IMR-90 (cell line): ENCODE data around the gene KLHL12. TPM values are rescaled to one million over a fixed set of nuclear protein-coding genes. Genes with fewer than 3 reads are reported as not detected.

ENCODE experiments used
- ATAC-seq: fragments of 200-7000 bp; cut with Tn5 transposase; 2 replicates; pipeline ENCODE4 v1.9.1; 2020; ENCODE audit warnings: low read depth, mild to moderate bottlenecking, moderate library complexity
- BruUV-seq: library from RNA; stranded (reverse); fragments of 400-500 nt; replicated peaks from 2 replicates; lab custom pipeline; 2021; lab: Mats Ljungman, UMichigan
- CTCF ChIA-PET: fragments of 300-600 bp; formaldehyde crosslinking; extraction: SDS; loops from one replicate; lab custom pipeline; 2021; ENCODE audit warnings: antibody characterized with exemption; lab: Yijun Ruan, JAX
- POLR2A ChIA-PET: fragments of 300-600 bp; sonication (Branson Sonifier 250); formaldehyde crosslinking; loops from one replicate; lab custom pipeline; 2022; ENCODE audit warnings: antibody characterized with exemption; ENCODE audit not compliant: unreplicated experiment; lab: Charles Lee
- DNase-seq: peaks from one replicate; pipeline ENCODE4 v3.0.0; 2013
- H2AFZ ChIP-seq: replicated peaks from 2 replicates; pipeline ENCODE3; 2013; ENCODE audit warnings: low read length, mild to moderate bottlenecking; ENCODE audit not compliant: poor library complexity
- H2AK5ac ChIP-seq: 2 replicates; pipeline ENCODE4 v1.6.1; 2013; ENCODE audit warnings: low read depth, low read length, inconsistent platforms
- H2AK9ac ChIP-seq: replicated peaks from 2 replicates; pipeline ENCODE3; 2013; ENCODE audit warnings: mild to moderate bottlenecking, low read depth, low read length, moderate library complexity; ENCODE audit not compliant: poor library complexity
- H2BK120ac ChIP-seq: 2 replicates; pipeline ENCODE4 v1.6.1; 2013; ENCODE audit warnings: low read depth, low read length, inconsistent platforms
- H2BK15ac ChIP-seq: 3 replicates; pipeline ENCODE4 v1.6.1; 2013; ENCODE audit warnings: low read depth, low read length, inconsistent platforms
- H2BK20ac ChIP-seq: 2 replicates; pipeline ENCODE4 v1.6.1; 2013; ENCODE audit warnings: low read depth, mild to moderate bottlenecking, inconsistent platforms, low read length, moderate library complexity
- H2BK5ac ChIP-seq: 2 replicates; pipeline ENCODE4 v1.6.1; 2013; ENCODE audit warnings: mild to moderate bottlenecking, low read depth, low read length, inconsistent platforms; ENCODE audit not compliant: poor library complexity, severe bottlenecking
- H3K14ac ChIP-seq: replicated peaks from 2 replicates; pipeline ENCODE4 v1.6.1; 2013; ENCODE audit warnings: low read depth, low read length, inconsistent platforms
- H3K18ac ChIP-seq: 2 replicates; pipeline ENCODE4 v1.6.1; 2013; ENCODE audit warnings: low read depth, low read length, control low read depth
- H3K23ac ChIP-seq: 2 replicates; pipeline ENCODE4 v1.6.1; 2013; ENCODE audit warnings: low read depth, low read length, inconsistent platforms
- H3K27ac ChIP-seq: 2 replicates; pipeline ENCODE4 v1.5.1; 2013; ENCODE audit warnings: mild to moderate bottlenecking, control low read depth, low read length; ENCODE audit not compliant: insufficient read depth
- H3K27me3 ChIP-seq: 2 replicates; pipeline ENCODE4 v1.6.1; 2013; ENCODE audit warnings: low read length; ENCODE audit not compliant: control insufficient read depth, insufficient read depth
- H3K36me3 ChIP-seq: 2 replicates; pipeline ENCODE4 v1.6.1; 2013; ENCODE audit warnings: low read length, mixed read lengths; ENCODE audit not compliant: control insufficient read depth, insufficient read depth
- H3K4ac ChIP-seq: 2 replicates; pipeline ENCODE4 v1.6.1; 2013; ENCODE audit warnings: low read depth, low read length, inconsistent platforms
- H3K4me1 ChIP-seq: 2 replicates; pipeline ENCODE4 v1.6.1; 2013; ENCODE audit warnings: low read length, mixed read lengths; ENCODE audit not compliant: control insufficient read depth, insufficient read depth
- H3K4me2 ChIP-seq: 2 replicates; pipeline ENCODE4 v1.6.1; 2013; ENCODE audit warnings: low read depth, mild to moderate bottlenecking, control low read depth, low read length, moderate library complexity
- H3K4me3 ChIP-seq: 2 replicates; pipeline ENCODE4 v1.5.1; 2013; ENCODE audit warnings: low read depth, mild to moderate bottlenecking, control low read depth, low read length, moderate library complexity; ENCODE audit not compliant: insufficient read depth
- H3K56ac ChIP-seq: 2 replicates; pipeline ENCODE4 v1.6.1; 2013; ENCODE audit warnings: low read length, inconsistent platforms; ENCODE audit not compliant: insufficient read depth; ENCODE audit errors: extremely low read depth
- H3K79me1 ChIP-seq, 2 experiments: 2 replicates each; pipeline ENCODE4 v1.6.1; 2013; ENCODE audit warnings: low read length in 2 of 2, inconsistent platforms in 1 of 2, low read depth in 1 of 2
- H3K9ac ChIP-seq: 2 replicates; pipeline ENCODE4 v1.6.1; 2013; ENCODE audit warnings: low read depth, low read length, control low read depth
- H3K9me1 ChIP-seq: 2 replicates; pipeline ENCODE4 v1.6.1; 2013; ENCODE audit warnings: low read length, inconsistent platforms; ENCODE audit not compliant: insufficient read depth
- H3K9me3 ChIP-seq: 2 replicates; pipeline ENCODE4 v1.6.1; 2013; ENCODE audit warnings: low read length; ENCODE audit not compliant: control insufficient read depth, insufficient read depth
- H4K20me1 ChIP-seq: 2 replicates; pipeline ENCODE4 v1.6.1; 2013; ENCODE audit warnings: low read length, inconsistent platforms; ENCODE audit not compliant: insufficient read depth
- H4K5ac ChIP-seq: 2 replicates; pipeline ENCODE4 v1.6.1; 2013; ENCODE audit warnings: mild to moderate bottlenecking, low read depth, low read length, control low read depth
- H4K8ac ChIP-seq, 2 experiments: 2 replicates each; pipeline ENCODE4 v1.6.1; 2013; ENCODE audit warnings: low read depth in 2 of 2, low read length in 2 of 2, control low read depth in 1 of 2, inconsistent platforms in 1 of 2
- H4K91ac ChIP-seq: 2 replicates; pipeline ENCODE4 v1.6.1; 2013; ENCODE audit warnings: low read depth, low read length, inconsistent platforms; ENCODE audit not compliant: insufficient read depth
- BHLHE40 ChIP-seq: fragments of 150-350 bp; IDR thresholded peaks from 2 replicates; pipeline ENCODE4 v1.6.1; 2016; ENCODE audit warnings: mild to moderate bottlenecking, low read depth, low read length
- CHD1 ChIP-seq: IDR thresholded peaks from 2 replicates; pipeline ENCODE4 v1.6.1; 2012; ENCODE audit warnings: low read depth, low read length, improper control_type of control experiment
- CTCF ChIP-seq: conservative IDR thresholded peaks from 2 replicates; pipeline ENCODE4 v1.5.1; 2012; ENCODE audit warnings: mild to moderate bottlenecking, low read depth, low read length, improper control_type of control experiment
- MAZ ChIP-seq: IDR thresholded peaks from 2 replicates; pipeline ENCODE4 v1.6.1; 2012; ENCODE audit warnings: low read depth, mild to moderate bottlenecking, low read length, improper control_type of control experiment, moderate library complexity, borderline replicate concordance
- MXI1 ChIP-seq: IDR thresholded peaks from 2 replicates; pipeline ENCODE4 v1.6.1; 2012; ENCODE audit warnings: low read depth, mild to moderate bottlenecking, low read length, moderate library complexity, borderline replicate concordance
- NFE2L2 ChIP-seq: fragments of 150-350 bp; IDR thresholded peaks from 2 replicates; pipeline ENCODE4 v1.6.1; 2016; ENCODE audit warnings: low read depth, mild to moderate bottlenecking, low read length
- RAD21 ChIP-seq: IDR thresholded peaks from 2 replicates; pipeline ENCODE4 v1.6.1; 2012; ENCODE audit warnings: low read length, improper control_type of control experiment
- RCOR1 ChIP-seq: IDR thresholded peaks from 2 replicates; pipeline ENCODE4 v1.6.1; 2012; ENCODE audit warnings: mild to moderate bottlenecking, low read length, improper control_type of control experiment; ENCODE audit not compliant: insufficient replicate concordance
- RFX5 ChIP-seq: IDR thresholded peaks from 2 replicates; pipeline ENCODE4 v1.8.0; 2012; ENCODE audit warnings: low read depth, mild to moderate bottlenecking, low read length, moderate library complexity
- WGBS, 2 experiments: methylation state at CpG; one replicate each; pipeline versions ENCODE4 v1.1.5 to v1.1.7; 2013; ENCODE audit warnings: missing lambda C conversion rate in 2 of 2; ENCODE audit not compliant: insufficient read length in 1 of 2; ENCODE audit errors: extremely low coverage in 2 of 2; 5-methylcytosine and 5-hydroxymethylcytosine counted together
- dilution Hi-C: fragments of 300-500 bp; cut with HindIII; formaldehyde crosslinking; loops from one replicate; pipeline ENCODE4 v1.14.3; 2018; ENCODE audit warnings: low sequenced_read_pairs; ENCODE audit not compliant: unreplicated experiment
- in situ Hi-C: fragments of 300-500 bp; cut with MboI; formaldehyde crosslinking; loops from 3 replicates; pipeline ENCODE4 v1.14.3; 2019; ENCODE audit warnings: low sequenced_read_pairs, inconsistent platforms, mixed read lengths
- intact Hi-C: fragments of 100-400 bp; cut with micrococcal nuclease; formaldehyde crosslinking; loops from 2 replicates; pipeline ENCODE4 v1.10.0; 2022
- polyA plus RNA-seq, 3 experiments: library from polyadenylated mRNA; depleted of rRNA; stranded (reverse); fragments of >200 nt; gene quantifications; 2 replicates each; pipeline ENCODE4 v1.2.3, GENCODE V29; 2012; ENCODE audit warnings: low replicate concordance in 1 of 3
- total RNA-seq: library from RNA; depleted of rRNA; stranded (reverse); fragments of >200 nt; gene quantifications from 2 replicates; pipeline ENCODE4 v1.2.3, GENCODE V29; 2012
- TF ChIP-seq, protein P1 (sequence below): fragments of 150-350 bp; IDR thresholded peaks from 2 replicates; pipeline ENCODE4 v1.6.1; 2016; ENCODE audit warnings: low read depth, mild to moderate bottlenecking, low read length, moderate library complexity, borderline replicate concordance

Gene KLHL12
- total and polyA plus RNA-seq, 2 of the 4 experiments (the other 2 are of a cell fraction), result 17.2 to 38.4 TPM

GRCh38 chr1:202857136-202857610, 69.9 kb downstream of the KLHL12 start:
- H3K4ac ChIP-seq, result no peak overlapping the region
- in situ Hi-C loops, result no loop called here
- no peak overlapping the region for H2BK5ac ChIP-seq
- no peak overlapping the region for H2BK15ac ChIP-seq
- H4K8ac ChIP-seq, result no peak overlapping the region
- H3K27me3 ChIP-seq, result no peaks in the 10 kb centered on the region
- no peak overlapping the region for H3K14ac ChIP-seq
- no peak overlapping the region for H2AK5ac ChIP-seq
- ChIA-PET CTCF (no interaction called here), POLR2A (no interaction called here)
- intact Hi-C loops, result no loop called here
- H2BK20ac ChIP-seq, result no peak overlapping the region
- no peaks in the 10 kb centered on the region for H3K79me1 ChIP-seq
- no peak for DNase-seq
- dilution Hi-C loops, result no loop called here
- H3K9ac ChIP-seq, result no peak overlapping the region
- no peak overlapping the region for H4K91ac ChIP-seq
- no peak overlapping the region for H3K4me2 ChIP-seq
- H3K23ac ChIP-seq, result no peak overlapping the region
- H2AK9ac ChIP-seq, result no peak overlapping the region
- H4K5ac ChIP-seq, result no peak overlapping the region
- no peaks in the 10 kb centered on the region for H3K4me1 ChIP-seq
- WGBS, 2 experiments, result no CpG with 5 or more reads among the region's 4 CpGs
- no peaks in the 10 kb centered on the region for H3K36me3 ChIP-seq
- no peak overlapping the region for H2AFZ ChIP-seq
- no peak overlapping the region for H3K27ac ChIP-seq
- H2BK120ac ChIP-seq, result no peak overlapping the region
- no peaks in the 10 kb centered on the region for H4K20me1 ChIP-seq
- 0 out of 2 replicates have a peak, but pooled peaks cover 4% of the 10 kb centered on the region for H3K9me1 ChIP-seq
- TF ChIP-seq CTCF (no peak), CHD1 (no peak), RAD21 (no peak), NFE2L2 (no peak), MXI1 (no peak), RFX5 (no peak), RCOR1 (no peak), MAZ (no peak), BHLHE40 (no peak)
- TF ChIP-seq, protein P1, sequence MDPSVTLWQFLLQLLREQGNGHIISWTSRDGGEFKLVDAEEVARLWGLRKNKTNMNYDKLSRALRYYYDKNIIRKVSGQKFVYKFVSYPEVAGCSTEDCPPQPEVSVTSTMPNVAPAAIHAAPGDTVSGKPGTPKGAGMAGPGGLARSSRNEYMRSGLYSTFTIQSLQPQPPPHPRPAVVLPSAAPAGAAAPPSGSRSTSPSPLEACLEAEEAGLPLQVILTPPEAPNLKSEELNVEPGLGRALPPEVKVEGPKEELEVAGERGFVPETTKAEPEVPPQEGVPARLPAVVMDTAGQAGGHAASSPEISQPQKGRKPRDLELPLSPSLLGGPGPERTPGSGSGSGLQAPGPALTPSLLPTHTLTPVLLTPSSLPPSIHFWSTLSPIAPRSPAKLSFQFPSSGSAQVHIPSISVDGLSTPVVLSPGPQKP, result no peak
- no peaks in the 10 kb centered on the region for H3K9me3 ChIP-seq
- BruUV-seq, result no TSS peak
- no peak for ATAC-seq
- no peak overlapping the region for H3K56ac ChIP-seq
- H3K18ac ChIP-seq, result no peak overlapping the region
- no peak overlapping the region for H3K4me3 ChIP-seq
